Measurements from ENCODE around the gene UGT8.

GRCh38 chr4:114607056-114607455, 8.4 kb downstream of the UGT8 start:
- TF ChIP-seq CTCF (IDR thresholded peaks at IDR 0.05) (no peak), POLR2A (IDR thresholded peaks at IDR 0.05) (no peak), POLR2AphosphoS5 (IDR thresholded peaks at IDR 0.05) (no peak)
